Neutrophil (primary cell): ENCODE data around the gene BNC2.

Experiments
- H3K27ac ChIP-seq: fragments of 200-600 bp; sonication (generic); 2 replicates; pipeline ENCODE4 v1.5.1; 2016; ENCODE audit warnings: mild to moderate bottlenecking, moderate library complexity
- H3K27me3 ChIP-seq: fragments of 200-600 bp; sonication (generic); 2 replicates; pipeline ENCODE4 v1.6.0; 2016; ENCODE audit warnings: mild to moderate bottlenecking
- H3K36me3 ChIP-seq: fragments of 200-600 bp; sonication (generic); 2 replicates; pipeline ENCODE4 v1.5.1; 2017
- H3K4me1 ChIP-seq, 2 experiments: fragments of 200-600 bp in 1 of 2; sonication (generic) in 1 of 2; 1 replicate in 1 of 2; 2 replicates in 1 of 2; pipeline versions ENCODE4 v1.5.1 to v1.6.1; 2013 to 2016; ENCODE audit warnings: low read depth in 1 of 2, low read length in 1 of 2, mild to moderate bottlenecking in 1 of 2, moderate library complexity in 1 of 2; ENCODE audit not compliant: control insufficient read depth in 1 of 2, insufficient read depth in 1 of 2
- H3K4me3 ChIP-seq, 2 experiments: fragments of 200-600 bp in 1 of 2; sonication (generic) in 1 of 2; 1 replicate in 1 of 2; 2 replicates in 1 of 2; pipeline ENCODE4 v1.5.1; 2013 to 2016; ENCODE audit warnings: low read depth in 1 of 2, low read length in 1 of 2, mild to moderate bottlenecking in 1 of 2, moderate library complexity in 1 of 2
- H3K9me3 ChIP-seq: fragments of 200-600 bp; sonication (generic); 2 replicates; pipeline ENCODE4 v1.5.1; 2016
- CTCF ChIP-seq: fragments of 200-600 bp; sonication (generic); IDR thresholded peaks from 2 replicates; pipeline ENCODE4 v1.5.1; 2016; ENCODE audit warnings: antibody characterized with exemption

Gene BNC2

DNA sequence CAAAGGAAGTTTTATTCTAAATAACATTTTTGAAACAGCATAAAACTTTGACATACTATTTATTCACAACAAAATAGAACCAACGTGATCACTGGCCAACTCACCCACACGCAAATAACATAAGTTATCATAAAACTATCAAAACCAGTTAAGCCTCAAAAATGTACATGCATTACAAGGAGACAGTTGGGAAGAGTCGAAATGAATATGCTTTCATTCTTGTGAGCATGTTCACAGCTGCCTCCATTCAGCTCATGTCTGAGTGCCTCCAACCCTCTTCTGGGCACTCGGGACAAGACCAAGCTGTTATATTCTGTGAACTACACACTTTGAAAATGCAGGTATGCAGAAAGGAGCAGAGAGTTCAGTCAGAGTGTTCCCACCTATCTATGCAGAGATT, 284.9 kb downstream of the BNC2 start:
- Histone ChIP-seq H3K4me3 (no peak overlapping the region), H3K27me3 (no peaks in the 10 kb centered on the region), H3K36me3 (no peaks in the 10 kb centered on the region), H3K9me3 (no peaks in the 10 kb centered on the region), H3K27ac (no peak overlapping the region), H3K4me1 (no peaks in the 10 kb centered on the region)
- no peak for TF ChIP-seq CTCF

- no peak for TF ChIP-seq CTCF
- H3K36me3 ChIP-seq = no peaks in the 10 kb centered on the region
- H3K4me1 ChIP-seq = no peaks in the 10 kb centered on the region
- no peaks in the 10 kb centered on the region for H3K9me3 ChIP-seq
- H3K27ac ChIP-seq = no peak overlapping the region
- no peak overlapping the region for H3K4me3 ChIP-seq
- no peaks in the 10 kb centered on the region for H3K27me3 ChIP-seq
These were observed 290.5 kb downstream of the BNC2 start for GRCh38 chr9:16579872-16580432.

- Histone ChIP-seq H3K9me3 (no peaks in the 10 kb centered on the region), H3K27me3 (no peaks in the 10 kb centered on the region), H3K27ac (no peak overlapping the region), H3K4me3 (no peak overlapping the region), H3K4me1 (no peaks in the 10 kb centered on the region), H3K36me3 (no peaks in the 10 kb centered on the region)
- TF ChIP-seq CTCF = no peak
These were observed 294.6 kb downstream of the BNC2 start for GRCh38 chr9:16575986-16576245.

- no peak overlapping the region for H3K27ac ChIP-seq
- no peaks in the 10 kb centered on the region for H3K4me1 ChIP-seq
- TF ChIP-seq CTCF = no peak
- no peaks in the 10 kb centered on the region for H3K27me3 ChIP-seq
- H3K9me3 ChIP-seq = no peaks in the 10 kb centered on the region
- H3K4me3 ChIP-seq = no peak overlapping the region
- no peaks in the 10 kb centered on the region for H3K36me3 ChIP-seq
These were observed 295.1 kb downstream of the BNC2 start for GRCh38 chr9:16575142-16575985.

- no peaks in the 10 kb centered on the region for H3K36me3 ChIP-seq
- no peaks in the 10 kb centered on the region for H3K4me1 ChIP-seq
- no peak for TF ChIP-seq CTCF
- no peaks in the 10 kb centered on the region for H3K27me3 ChIP-seq
- no peak overlapping the region for H3K4me3 ChIP-seq
- no peaks in the 10 kb centered on the region for H3K9me3 ChIP-seq
- no peak overlapping the region for H3K27ac ChIP-seq
These were observed 298.3 kb downstream of the BNC2 start for GRCh38 chr9:16572005-16572734.
